Prostate gland (tissue), 2 donors: ENCODE data around the gene FAHD1.

ENCODE experiments used
- POLR2A ChIP-seq: fragments of 450-650 bp; IDR thresholded peaks from one replicate; pipeline ENCODE4 v1.6.1; 2016; ENCODE audit warnings: antibody characterized with exemption, mild to moderate bottlenecking
- POLR2AphosphoS5 ChIP-seq: sonication (generic); formaldehyde crosslinking; IDR thresholded peaks from one replicate; pipeline ENCODE4 v1.6.1; 2017; ENCODE audit warnings: antibody characterized with exemption
- TF ChIP-seq, protein P1 (sequence below), 4 experiments: fragments of 200-600 bp in 2 of 4; fragments of 450-650 bp in 2 of 4; sonication (generic) in 2 of 4; IDR thresholded peaks; 1 replicate in 3 of 4; 2 replicates in 1 of 4; pipeline ENCODE4 v1.5.1; 2016 to 2019; ENCODE audit warnings: antibody characterized with exemption in 4 of 4, mild to moderate bottlenecking in 2 of 4, moderate library complexity in 2 of 4

DNA sequence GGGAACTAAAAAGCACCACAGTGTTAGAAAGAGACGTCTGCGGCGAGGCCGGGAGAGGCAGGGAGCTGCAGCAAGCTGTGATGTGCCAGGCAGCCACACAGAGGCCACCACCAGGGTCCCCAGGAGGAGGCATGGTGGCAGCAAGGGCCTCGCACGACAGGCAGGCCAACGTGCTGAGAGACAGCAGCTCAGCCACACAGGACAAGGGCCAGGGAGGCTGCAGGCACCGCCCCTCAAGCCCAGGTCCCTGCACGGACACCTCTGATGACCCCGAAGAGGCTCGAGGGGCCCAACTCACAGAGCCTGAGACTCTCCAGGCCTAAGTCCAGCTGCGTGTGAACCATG is 6.1 kb upstream of the FAHD1 start:
- TF ChIP-seq, protein P1, sequence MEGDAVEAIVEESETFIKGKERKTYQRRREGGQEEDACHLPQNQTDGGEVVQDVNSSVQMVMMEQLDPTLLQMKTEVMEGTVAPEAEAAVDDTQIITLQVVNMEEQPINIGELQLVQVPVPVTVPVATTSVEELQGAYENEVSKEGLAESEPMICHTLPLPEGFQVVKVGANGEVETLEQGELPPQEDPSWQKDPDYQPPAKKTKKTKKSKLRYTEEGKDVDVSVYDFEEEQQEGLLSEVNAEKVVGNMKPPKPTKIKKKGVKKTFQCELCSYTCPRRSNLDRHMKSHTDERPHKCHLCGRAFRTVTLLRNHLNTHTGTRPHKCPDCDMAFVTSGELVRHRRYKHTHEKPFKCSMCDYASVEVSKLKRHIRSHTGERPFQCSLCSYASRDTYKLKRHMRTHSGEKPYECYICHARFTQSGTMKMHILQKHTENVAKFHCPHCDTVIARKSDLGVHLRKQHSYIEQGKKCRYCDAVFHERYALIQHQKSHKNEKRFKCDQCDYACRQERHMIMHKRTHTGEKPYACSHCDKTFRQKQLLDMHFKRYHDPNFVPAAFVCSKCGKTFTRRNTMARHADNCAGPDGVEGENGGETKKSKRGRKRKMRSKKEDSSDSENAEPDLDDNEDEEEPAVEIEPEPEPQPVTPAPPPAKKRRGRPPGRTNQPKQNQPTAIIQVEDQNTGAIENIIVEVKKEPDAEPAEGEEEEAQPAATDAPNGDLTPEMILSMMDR (IDR thresholded peaks at IDR 0.05): no peak
- no peak for TF ChIP-seq POLR2A
- TF ChIP-seq POLR2AphosphoS5: no peak
